ENCODE results near the gene TFRC.
"Not testable (repeated sequence)": the region's sequence is repeated elsewhere in the genome, so short reads cannot be mapped to it uniquely, and the experiment has no call there.

DNA sequence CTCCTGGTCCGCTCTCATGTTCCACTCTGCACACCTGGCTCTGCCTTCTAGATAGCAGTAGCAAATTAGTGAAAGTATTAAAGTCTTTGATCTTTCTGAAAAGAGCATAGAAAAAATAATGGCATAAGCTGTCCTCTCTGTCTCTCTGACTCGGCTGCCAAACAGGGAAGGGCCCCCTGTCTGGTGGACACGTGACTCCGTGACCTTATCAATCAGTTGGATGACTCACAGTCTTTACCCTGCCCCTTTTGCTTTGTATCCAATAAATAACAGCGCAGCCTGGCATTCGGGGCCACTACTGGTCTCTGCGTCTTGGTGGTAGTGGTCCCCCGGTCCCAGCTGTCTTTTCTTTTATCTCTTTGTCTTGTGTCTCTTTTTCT is 59.4 kb downstream of the TFRC start:
- not testable (repeated sequence) for TF ChIP-seq POLR2AphosphoS5 (IDR thresholded peaks at IDR 0.05; ENCODE audit: low read depth); EZH2 (IDR thresholded peaks at IDR 0.05; ENCODE audit: low read depth, unreplicated experiment)
- TF ChIP-seq, protein P1, sequence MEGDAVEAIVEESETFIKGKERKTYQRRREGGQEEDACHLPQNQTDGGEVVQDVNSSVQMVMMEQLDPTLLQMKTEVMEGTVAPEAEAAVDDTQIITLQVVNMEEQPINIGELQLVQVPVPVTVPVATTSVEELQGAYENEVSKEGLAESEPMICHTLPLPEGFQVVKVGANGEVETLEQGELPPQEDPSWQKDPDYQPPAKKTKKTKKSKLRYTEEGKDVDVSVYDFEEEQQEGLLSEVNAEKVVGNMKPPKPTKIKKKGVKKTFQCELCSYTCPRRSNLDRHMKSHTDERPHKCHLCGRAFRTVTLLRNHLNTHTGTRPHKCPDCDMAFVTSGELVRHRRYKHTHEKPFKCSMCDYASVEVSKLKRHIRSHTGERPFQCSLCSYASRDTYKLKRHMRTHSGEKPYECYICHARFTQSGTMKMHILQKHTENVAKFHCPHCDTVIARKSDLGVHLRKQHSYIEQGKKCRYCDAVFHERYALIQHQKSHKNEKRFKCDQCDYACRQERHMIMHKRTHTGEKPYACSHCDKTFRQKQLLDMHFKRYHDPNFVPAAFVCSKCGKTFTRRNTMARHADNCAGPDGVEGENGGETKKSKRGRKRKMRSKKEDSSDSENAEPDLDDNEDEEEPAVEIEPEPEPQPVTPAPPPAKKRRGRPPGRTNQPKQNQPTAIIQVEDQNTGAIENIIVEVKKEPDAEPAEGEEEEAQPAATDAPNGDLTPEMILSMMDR (conservative IDR thresholded peaks at IDR 0.05; ENCODE audit: low read depth in 2 of 2) = not testable (repeated sequence)
- TF ChIP-seq, protein P2, sequence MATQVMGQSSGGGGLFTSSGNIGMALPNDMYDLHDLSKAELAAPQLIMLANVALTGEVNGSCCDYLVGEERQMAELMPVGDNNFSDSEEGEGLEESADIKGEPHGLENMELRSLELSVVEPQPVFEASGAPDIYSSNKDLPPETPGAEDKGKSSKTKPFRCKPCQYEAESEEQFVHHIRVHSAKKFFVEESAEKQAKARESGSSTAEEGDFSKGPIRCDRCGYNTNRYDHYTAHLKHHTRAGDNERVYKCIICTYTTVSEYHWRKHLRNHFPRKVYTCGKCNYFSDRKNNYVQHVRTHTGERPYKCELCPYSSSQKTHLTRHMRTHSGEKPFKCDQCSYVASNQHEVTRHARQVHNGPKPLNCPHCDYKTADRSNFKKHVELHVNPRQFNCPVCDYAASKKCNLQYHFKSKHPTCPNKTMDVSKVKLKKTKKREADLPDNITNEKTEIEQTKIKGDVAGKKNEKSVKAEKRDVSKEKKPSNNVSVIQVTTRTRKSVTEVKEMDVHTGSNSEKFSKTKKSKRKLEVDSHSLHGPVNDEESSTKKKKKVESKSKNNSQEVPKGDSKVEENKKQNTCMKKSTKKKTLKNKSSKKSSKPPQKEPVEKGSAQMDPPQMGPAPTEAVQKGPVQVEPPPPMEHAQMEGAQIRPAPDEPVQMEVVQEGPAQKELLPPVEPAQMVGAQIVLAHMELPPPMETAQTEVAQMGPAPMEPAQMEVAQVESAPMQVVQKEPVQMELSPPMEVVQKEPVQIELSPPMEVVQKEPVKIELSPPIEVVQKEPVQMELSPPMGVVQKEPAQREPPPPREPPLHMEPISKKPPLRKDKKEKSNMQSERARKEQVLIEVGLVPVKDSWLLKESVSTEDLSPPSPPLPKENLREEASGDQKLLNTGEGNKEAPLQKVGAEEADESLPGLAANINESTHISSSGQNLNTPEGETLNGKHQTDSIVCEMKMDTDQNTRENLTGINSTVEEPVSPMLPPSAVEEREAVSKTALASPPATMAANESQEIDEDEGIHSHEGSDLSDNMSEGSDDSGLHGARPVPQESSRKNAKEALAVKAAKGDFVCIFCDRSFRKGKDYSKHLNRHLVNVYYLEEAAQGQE (IDR thresholded peaks at IDR 0.05; ENCODE audit: unreplicated experiment) = not testable (repeated sequence)
